Cardiac ventricle fibroblast (primary cell): ENCODE results near the gene OR10H4. TPM values are rescaled to one million over a fixed set of nuclear protein-coding genes. Genes with fewer than 3 reads are reported as not detected.

Experiments
- total RNA-seq: library from RNA; depleted of rRNA; stranded (reverse); fragments of >200 nt; gene quantifications from 2 replicates; pipeline ENCODE4 v1.2.3, GENCODE V29; 2015

Gene OR10H4, protein sequence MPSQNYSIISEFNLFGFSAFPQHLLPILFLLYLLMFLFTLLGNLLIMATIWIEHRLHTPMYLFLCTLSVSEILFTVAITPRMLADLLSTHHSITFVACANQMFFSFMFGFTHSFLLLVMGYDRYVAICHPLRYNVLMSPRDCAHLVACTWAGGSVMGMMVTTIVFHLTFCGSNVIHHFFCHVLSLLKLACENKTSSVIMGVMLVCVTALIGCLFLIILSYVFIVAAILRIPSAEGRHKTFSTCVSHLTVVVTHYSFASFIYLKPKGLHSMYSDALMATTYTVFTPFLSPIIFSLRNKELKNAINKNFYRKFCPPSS
- not detected in 2 replicates for total RNA-seq

GRCh38 chr19:15948223-15949058 lies at the start of gene OR10H4:
Gene OR10H4, plus strand, starts transcription at chr19:15949008. Its CDS starts 0 bp downstream, at chr19:15949008.

GRCh38 chr19:15934332-15935078 lies 14.3 kb upstream of the OR10H4 start, which contains the start of gene CYP4F11:
Gene CYP4F11, minus strand, starts transcription at chr19:15934529. Its CDS starts 121 bp downstream, at chr19:15934408.

Other genes with a start within 250 kb of the OR10H4 start
- gene OR10H2, start 221.0 kb upstream of the OR10H4 start, total RNA-seq: not detected in 2 replicates
- gene OR10H3, start 211.0 kb upstream of the OR10H4 start, total RNA-seq: not detected in 2 replicates
- gene OR10H5, start 161.3 kb upstream of the OR10H4 start, total RNA-seq: not detected in 2 replicates
- not detected in 2 replicates for gene OR10H1, start 133.3 kb upstream of the OR10H4 start, total RNA-seq
- not detected in 2 replicates for gene CYP4F2, start 50.9 kb upstream of the OR10H4 start, total RNA-seq
- not detected in 2 replicates for gene CYP4F11, start 14.5 kb upstream of the OR10H4 start, total RNA-seq
- 531 and 554 TPM in 2 replicates for gene TPM4, start 127.5 kb downstream of the OR10H4 start, total RNA-seq
- gene RAB8A, start 162.9 kb downstream of the OR10H4 start, total RNA-seq: 39.0 and 39.7 TPM in 2 replicates
- gene HSH2D, start 194.7 kb downstream of the OR10H4 start, total RNA-seq: not detected in 2 replicates
- not detected in 2 replicates for gene CIB3, start 224.5 kb downstream of the OR10H4 start, total RNA-seq
- gene FAM32A, start 236.4 kb downstream of the OR10H4 start, total RNA-seq: 70.0 and 91.7 TPM in 2 replicates
- gene AP1M1, start 248.9 kb downstream of the OR10H4 start, total RNA-seq: 83.0 and 88.5 TPM in 2 replicates